Measurements from ENCODE around the gene ATP8B2.

The ATP8B2 gene

GRCh38 chr1:154391086-154391770 lies 65.9 kb downstream of the ATP8B2 start:
- H3K4me3 ChIP-seq (ENCODE audit: low read depth, low read length): no peak overlapping the region

GRCh38 chr1:154398141-154398540 lies 72.8 kb downstream of the ATP8B2 start:
- no peak overlapping the region for H3K4me3 ChIP-seq (ENCODE audit: low read depth, low read length)

- no peak overlapping the region for H3K4me3 ChIP-seq (ENCODE audit: low read depth, low read length)
Measured at GRCh38 chr1:154398678-154399077, 73.4 kb downstream of the ATP8B2 start.

GRCh38 chr1:154400381-154400801 lies 75.1 kb downstream of the ATP8B2 start:
- no peak overlapping the region for H3K4me3 ChIP-seq (ENCODE audit: low read depth, low read length)

Data from iPS-11a (cell line).